ENCODE results near the gene PM20D1. TPM values are rescaled to one million over a fixed set of nuclear protein-coding genes. Genes with fewer than 3 reads are reported as not detected.

The PM20D1 gene
- total RNA-seq, 1 experiment from 2014 or later: not detected

- intact Hi-C loops (cut with micrococcal nuclease; ENCODE audit: unreplicated experiment): no loop called here
- Histone ChIP-seq H3K4me3 (no peak overlapping the region), H3F3A (ENCODE audit: insufficient read depth, low read depth) (no peaks in the 10 kb centered on the region), H3K36me3 (ENCODE audit: low read depth) (no peaks in the 10 kb centered on the region), H4K20me1 (ENCODE audit: insufficient read depth) (no peaks in the 10 kb centered on the region), H3K9me2 (ENCODE audit: insufficient read depth) (no peaks in the 10 kb centered on the region), H3K4me2 (no peak overlapping the region), H3K27ac (no peak overlapping the region), H2AFZ (no peak overlapping the region), H3K4me1 (replicated peaks; ENCODE audit: insufficient read depth) (no peaks in the 10 kb centered on the region), H3K79me2 (ENCODE audit: low read depth) (no peaks in the 10 kb centered on the region), H3K27me3 (ENCODE audit: insufficient read depth, low read depth) (no peaks in the 10 kb centered on the region), H3K9me3 (ENCODE audit: insufficient read depth, low read depth) (no peaks in the 10 kb centered on the region)
- TF ChIP-seq CTCF (conservative IDR thresholded peaks at IDR 0.05) (no peak), EZH2 (IDR thresholded peaks at IDR 0.05; ENCODE audit: low read depth) (no peak)
- POLR2A ChIA-PET (ENCODE audit: unreplicated experiment): no interaction called here
- BruUV-seq (replicated peaks): no TSS peak
- CTCF ChIA-PET: no interaction called here
- no peak for DNase-seq
These were observed 12.5 kb downstream of the PM20D1 start for GRCh38 chr1:205837382-205837970.

GRCh38 chr1:205834751-205835150 lies 15.2 kb downstream of the PM20D1 start:
- Histone ChIP-seq H3F3A (ENCODE audit: insufficient read depth, low read depth) (no peaks in the 10 kb centered on the region), H3K4me2 (no peak overlapping the region), H3K9me2 (ENCODE audit: insufficient read depth) (no peaks in the 10 kb centered on the region; the same call in 1 of the 2 replicates), H3K4me1 (replicated peaks; ENCODE audit: insufficient read depth) (no peaks in the 10 kb centered on the region), H4K20me1 (ENCODE audit: insufficient read depth) (no peaks in the 10 kb centered on the region), H3K36me3 (ENCODE audit: low read depth) (no peaks in the 10 kb centered on the region), H3K27ac (no peak overlapping the region), H3K27me3 (ENCODE audit: insufficient read depth, low read depth) (no peaks in the 10 kb centered on the region), H2AFZ (no peak overlapping the region), H3K9me3 (ENCODE audit: insufficient read depth, low read depth) (no peaks in the 10 kb centered on the region), H3K4me3 (no peak overlapping the region), H3K79me2 (ENCODE audit: low read depth) (no peaks in the 10 kb centered on the region)
- ChIA-PET POLR2A (ENCODE audit: unreplicated experiment) (no interaction called here), CTCF (no interaction called here)
- no TSS peak for BruUV-seq (replicated peaks)
- intact Hi-C loops (cut with micrococcal nuclease; ENCODE audit: unreplicated experiment): no loop called here
- no peak for DNase-seq
- TF ChIP-seq CTCF (conservative IDR thresholded peaks at IDR 0.05) (no peak), EZH2 (IDR thresholded peaks at IDR 0.05; ENCODE audit: low read depth) (no peak)

- no peaks in the 10 kb centered on the region; the same call in 1 of the 2 replicates for H3K9me2 ChIP-seq (ENCODE audit: insufficient read depth)
- no peaks in the 10 kb centered on the region for H3K9me3 ChIP-seq (ENCODE audit: insufficient read depth, low read depth)
- H4K20me1 ChIP-seq (ENCODE audit: insufficient read depth): no peaks in the 10 kb centered on the region
- POLR2A ChIA-PET (ENCODE audit: unreplicated experiment): no interaction called here
- intact Hi-C loops (cut with micrococcal nuclease; ENCODE audit: unreplicated experiment): no loop called here
- CTCF ChIA-PET: no interaction called here
- H3F3A ChIP-seq (ENCODE audit: insufficient read depth, low read depth): no peaks in the 10 kb centered on the region
- no peak overlapping the region for H3K4me3 ChIP-seq
- no peak overlapping the region for H3K4me2 ChIP-seq
- no peak for DNase-seq
- no peaks in the 10 kb centered on the region for H3K4me1 ChIP-seq (replicated peaks; ENCODE audit: insufficient read depth)
- H3K27ac ChIP-seq: no peak overlapping the region
- no peaks in the 10 kb centered on the region for H3K36me3 ChIP-seq (ENCODE audit: low read depth)
- no TSS peak for BruUV-seq (replicated peaks)
- no peaks in the 10 kb centered on the region for H3K27me3 ChIP-seq (ENCODE audit: insufficient read depth, low read depth)
- H2AFZ ChIP-seq: no peak overlapping the region
- H3K79me2 ChIP-seq (ENCODE audit: low read depth): no peaks in the 10 kb centered on the region
- no peak for TF ChIP-seq EZH2 (IDR thresholded peaks at IDR 0.05; ENCODE audit: low read depth)
These were observed 17.6 kb downstream of the PM20D1 start for GRCh38 chr1:205832326-205832751.

GRCh38 chr1:205827623-205828022 lies 22.3 kb downstream of the PM20D1 start:
- TF ChIP-seq EZH2 (IDR thresholded peaks at IDR 0.05; ENCODE audit: low read depth) (no peak), CTCF (conservative IDR thresholded peaks at IDR 0.05) (no peak)
- ChIA-PET POLR2A (ENCODE audit: unreplicated experiment) (no interaction called here), CTCF (no interaction called here)
- BruUV-seq (replicated peaks): no TSS peak
- intact Hi-C loops (cut with micrococcal nuclease; ENCODE audit: unreplicated experiment): no loop called here
- H3K79me2 ChIP-seq (ENCODE audit: low read depth): no peaks in the 10 kb centered on the region
- H3K4me2 ChIP-seq: no peak overlapping the region
- H3F3A ChIP-seq (ENCODE audit: insufficient read depth, low read depth): no peaks in the 10 kb centered on the region
- no peaks in the 10 kb centered on the region for H4K20me1 ChIP-seq (ENCODE audit: insufficient read depth)
- H3K36me3 ChIP-seq (ENCODE audit: low read depth): no peaks in the 10 kb centered on the region
- no peaks in the 10 kb centered on the region for H3K4me1 ChIP-seq (replicated peaks; ENCODE audit: insufficient read depth)
- H3K9me3 ChIP-seq (ENCODE audit: insufficient read depth, low read depth): no peaks in the 10 kb centered on the region
- no peak overlapping the region for H3K4me3 ChIP-seq
- H3K9me2 ChIP-seq (ENCODE audit: insufficient read depth): no peaks in the 10 kb centered on the region; the same call in 1 of the 2 replicates
- H3K27ac ChIP-seq: no peak overlapping the region
- no peaks in the 10 kb centered on the region for H3K27me3 ChIP-seq (ENCODE audit: insufficient read depth, low read depth)
- no peak for DNase-seq
- H2AFZ ChIP-seq: no peak overlapping the region
